Measurements from ENCODE around the gene FCSK. TPM values are rescaled to one million over a fixed set of nuclear protein-coding genes. Genes with fewer than 3 reads are reported as not detected.
"Not testable (repeated sequence)": the region's sequence is repeated elsewhere in the genome, so short reads cannot be mapped to it uniquely, and the experiment has no call there.

FCSK gene
- polyA plus RNA-seq (ENCODE audit: insufficient read length), result 8.8 TPM

- peak; percentile 74 for DNase-seq
Observed at GRCh38 chr16:70454222-70455034, at the start of gene FCSK. Gene FCSK (plus strand): TSS chr16:70454595. CDS start chr16:70463191, 8,596 bp downstream.

- not testable (repeated sequence) for DNase-seq
Observed at GRCh38 chr16:70406104-70406503, 48.3 kb upstream of the FCSK start.

- no peak for DNase-seq
Observed at GRCh38 chr16:70407811-70408274, 46.6 kb upstream of the FCSK start.

- no peak for DNase-seq
Observed at GRCh38 chr16:70410734-70411133, 43.7 kb upstream of the FCSK start.

- DNase-seq, result no peak
Observed at GRCh38 chr16:70412385-70412784, 42.0 kb upstream of the FCSK start.

GRCh38 chr16:70413572-70413971, 40.8 kb upstream of the FCSK start:
- DNase-seq, result not testable (repeated sequence)

- DNase-seq, result no peak
Observed at GRCh38 chr16:70416748-70417616, 37.4 kb upstream of the FCSK start.

GRCh38 chr16:70417661-70418060, 36.7 kb upstream of the FCSK start:
- DNase-seq, result no peak

GRCh38 chr16:70418274-70418992, 36.0 kb upstream of the FCSK start:
- no peak for DNase-seq

GRCh38 chr16:70418993-70419318, 35.4 kb upstream of the FCSK start:
- DNase-seq, result no peak

- DNase-seq, result no peak
Observed at GRCh38 chr16:70419384-70420327, 34.7 kb upstream of the FCSK start.

- DNase-seq, result no peak
Observed at GRCh38 chr16:70421014-70421413, 33.4 kb upstream of the FCSK start.

GRCh38 chr16:70421473-70422311, 32.7 kb upstream of the FCSK start:
- no peak for DNase-seq

- no peak for DNase-seq
Observed at GRCh38 chr16:70422543-70422942, 31.9 kb upstream of the FCSK start.

- DNase-seq, result no peak
Observed at GRCh38 chr16:70427786-70428177, 26.6 kb upstream of the FCSK start.

GRCh38 chr16:70428178-70428998, 26.0 kb upstream of the FCSK start:
- DNase-seq, result peak; percentile 87

GRCh38 chr16:70429888-70430666, 24.3 kb upstream of the FCSK start:
- DNase-seq, result no peak

- DNase-seq, result no peak
Observed at GRCh38 chr16:70430667-70431536, 23.5 kb upstream of the FCSK start.
